HepG2 (cell line): Measurements from ENCODE around the gene DDAH2. TPM values are rescaled to one million over a fixed set of nuclear protein-coding genes. Genes with fewer than 3 reads are reported as not detected.

Experiments used
- ATAC-seq: fragments of 200-7000 bp; cut with Tn5 transposase; 3 replicates; pipeline ENCODE4 v1.9.1; 2020; ENCODE audit warnings: mild to moderate bottlenecking, moderate library complexity
- BruUV-seq: library from RNA; stranded (reverse); fragments of 400-500 nt; replicated peaks from 2 replicates; lab custom pipeline; 2021; lab: Mats Ljungman, UMichigan
- CTCF ChIA-PET: fragments of 300-600 bp; formaldehyde crosslinking; extraction: SDS; loops from one replicate; lab custom pipeline; 2021; ENCODE audit warnings: low total read pairs, inconsistent platforms, low intra/inter-chr PET ratio; lab: Yijun Ruan, JAX
- POLR2A ChIA-PET: fragments of 350-600 bp; sonication (Branson Sonifier 250); formaldehyde crosslinking; loops from one replicate; lab custom pipeline; 2020; ENCODE audit warnings: antibody characterized with exemption, inconsistent platforms; lab: Yijun Ruan, JAX
- DNase-seq: peaks from one replicate; pipeline ENCODE4 v3.0.0-alpha.2; 2015; ENCODE audit warnings: low spot score
- FAIRE-seq: peaks from 3 replicates; lab custom pipeline; 2011; peaks lifted over from hg19 to GRCh38; lab: Jason Lieb, UNC
- H2AFZ ChIP-seq: one replicate; pipeline ENCODE4 v1.6.1; 2011; ENCODE audit warnings: low read length, inconsistent platforms
- H3K27ac ChIP-seq: fragments of 300-600 bp; 3 replicates; pipeline ENCODE4 v1.8.0; 2011; ENCODE audit warnings: mixed run types, mild to moderate bottlenecking, mixed read lengths, low read length, inconsistent platforms; ENCODE audit not compliant: insufficient read depth; ENCODE audit errors: extremely low read length
- H3K27me3 ChIP-seq, 2 experiments: fragments of 200-600 bp in 1 of 2; 2 replicates in 1 of 2; 3 replicates in 1 of 2; pipeline versions ENCODE4 v1.6.0 to v1.8.0; 2011; ENCODE audit warnings: low read length in 2 of 2, mild to moderate bottlenecking in 2 of 2, moderate library complexity in 2 of 2, inconsistent platforms in 1 of 2; ENCODE audit not compliant: insufficient read depth in 2 of 2, control insufficient read depth in 1 of 2
- H3K36me3 ChIP-seq, 2 experiments: fragments of 200-600 bp in 1 of 2; replicated peaks in 1 of 2; 2 replicates in 1 of 2; 3 replicates in 1 of 2; pipeline versions ENCODE4 v1.5.1 to v1.8.0; 2011; ENCODE audit warnings: low read length in 2 of 2, inconsistent platforms in 1 of 2; ENCODE audit not compliant: insufficient read depth in 2 of 2, control insufficient read depth in 1 of 2
- H3K4me1 ChIP-seq: 2 replicates; pipeline ENCODE4 v1.5.1; 2012; ENCODE audit warnings: low read length, inconsistent platforms; ENCODE audit not compliant: insufficient read depth
- H3K4me2 ChIP-seq: 2 replicates; pipeline ENCODE4 v1.6.0; 2011; ENCODE audit warnings: low read depth, low read length, inconsistent platforms
- H3K4me3 ChIP-seq, 3 experiments: fragments of 200-600 bp in 1 of 3; sonication (generic), shearing (Covaris generic) in 1 of 3; replicated peaks in 1 of 3; 2 replicates each; pipeline ENCODE4 v1.5.1; 2011 to 2016; ENCODE audit warnings: low read length in 3 of 3, inconsistent platforms in 2 of 3, low read depth in 2 of 3, mild to moderate bottlenecking in 2 of 3, control low read depth in 1 of 3, mixed read lengths in 1 of 3; ENCODE audit not compliant: insufficient read depth in 1 of 3
- H3K79me2 ChIP-seq: one replicate; pipeline ENCODE4 v1.6.1; 2011; ENCODE audit warnings: low read length, inconsistent platforms; ENCODE audit not compliant: insufficient read depth
- H3K9ac ChIP-seq: 2 replicates; pipeline ENCODE4 v1.6.0; 2011; ENCODE audit warnings: mild to moderate bottlenecking, low read depth, low read length, inconsistent platforms; ENCODE audit not compliant: insufficient read depth
- H3K9me3 ChIP-seq: 2 replicates; pipeline ENCODE4 v1.5.1; 2012; ENCODE audit warnings: mild to moderate bottlenecking, low read length
- H4K20me1 ChIP-seq: 2 replicates; pipeline ENCODE4 v1.6.0; 2011; ENCODE audit warnings: inconsistent platforms, mild to moderate bottlenecking, low read length, moderate library complexity; ENCODE audit not compliant: insufficient read depth
- ETV5 ChIP-seq: IDR thresholded peaks from 2 replicates; pipeline ENCODE4 v1.6.1; 2018; ENCODE audit warnings: missing biosample characterization, missing genetic modification reagents, inconsistent platforms, borderline replicate concordance
- GTF3A ChIP-seq: sonication (generic); formaldehyde crosslinking; conservative IDR thresholded peaks from 2 replicates; pipeline ENCODE4 v1.4.0; 2020; ENCODE audit warnings: mild to moderate bottlenecking, missing genetic modification reagents
- IRX3 ChIP-seq: sonication (generic); formaldehyde crosslinking; IDR thresholded peaks from 2 replicates; pipeline ENCODE4 v1.8.1; 2023; ENCODE audit warnings: mild to moderate bottlenecking, low read depth, missing genetic modification reagents, borderline replicate concordance
- KLF6 ChIP-seq: IDR thresholded peaks from 2 replicates; pipeline ENCODE4 v1.8.0; 2016; ENCODE audit warnings: missing biosample characterization, missing genetic modification reagents
- LCORL ChIP-seq, 2 experiments: fragments of 450-650 bp in 1 of 2; sonication (generic) in 1 of 2; formaldehyde crosslinking in 1 of 2; IDR thresholded peaks; 2 replicates each; pipeline versions ENCODE4 v1.5.0 to v1.6.1; 2017 to 2020; ENCODE audit warnings: antibody characterized with exemption in 1 of 2, missing genetic modification reagents in 1 of 2
- MXD3 ChIP-seq: IDR thresholded peaks from 2 replicates; pipeline ENCODE4 v1.6.1; 2016; ENCODE audit warnings: mild to moderate bottlenecking, missing biosample characterization, missing genetic modification reagents
- PAF1 ChIP-seq: IDR thresholded peaks from 2 replicates; pipeline ENCODE4 v1.6.1; 2016; ENCODE audit warnings: missing genetic modification reagents, missing compliant biosample characterization
- PPARG ChIP-seq: conservative IDR thresholded peaks from 2 replicates; pipeline ENCODE4 v1.6.1; 2016; ENCODE audit warnings: missing biosample characterization, missing genetic modification reagents
- RNF2 ChIP-seq: fragments of 450-650 bp; conservative IDR thresholded peaks from 2 replicates; pipeline ENCODE4 v1.6.1; 2016; ENCODE audit warnings: low read depth
- ZBTB34 ChIP-seq: sonication (generic); formaldehyde crosslinking; IDR thresholded peaks from 2 replicates; pipeline ENCODE4 v1.8.0; 2022; ENCODE audit warnings: mild to moderate bottlenecking, missing genetic modification reagents
- ZBTB38 ChIP-seq: sonication (generic); formaldehyde crosslinking; IDR thresholded peaks from 2 replicates; pipeline ENCODE4 v1.5.1; 2020; ENCODE audit warnings: mild to moderate bottlenecking, missing genetic modification reagents
- ZNF614 ChIP-seq: IDR thresholded peaks from 2 replicates; pipeline ENCODE4 v1.6.1; 2018; ENCODE audit warnings: missing biosample characterization, missing genetic modification reagents, inconsistent platforms, borderline replicate concordance
- ZNF768 ChIP-seq: sonication (generic); formaldehyde crosslinking; IDR thresholded peaks from 2 replicates; pipeline ENCODE4 v1.4.0; 2020; ENCODE audit warnings: missing genetic modification reagents
- ZNF772 ChIP-seq: sonication (generic); formaldehyde crosslinking; IDR thresholded peaks from 2 replicates; pipeline ENCODE4 v1.5.0; 2020; ENCODE audit warnings: mild to moderate bottlenecking, missing genetic modification reagents
- ZNF878 ChIP-seq: sonication (generic); formaldehyde crosslinking; IDR thresholded peaks from 2 replicates; pipeline ENCODE4 v1.8.1; 2023; ENCODE audit warnings: mild to moderate bottlenecking, missing genetic modification reagents, moderate library complexity
- WGBS: methylation state at CpG from one replicate; pipeline ENCODE4 v1.1.6; 2017; ENCODE audit warnings: low lambda C conversion rate; 5-methylcytosine and 5-hydroxymethylcytosine counted together
- in situ Hi-C: cut with HindIII; loops from 2 replicates; pipeline ENCODE4 v1.10.0; 2017; ENCODE audit warnings: low pct_unique_long_range_greater_than_20kb; ENCODE audit not compliant: extremely low pct_ligation_motif_present
- intact Hi-C: fragments of 100-400 bp; cut with micrococcal nuclease; formaldehyde crosslinking; loops from one replicate; pipeline ENCODE4 v1.10.0; 2022; ENCODE audit not compliant: unreplicated experiment
- polyA plus RNA-seq, 8 experiments: library from polyadenylated mRNA; depleted of rRNA in 3 of 8; stranded (reverse) in 7 of 8; unstranded in 1 of 8; fragments of >200 nt; fragmentation: Illumina TruSeq in 4 of 8; extraction: Trizol in 4 of 8; gene quantifications; 2 replicates each; pipeline versions ENCODE4 v1.2.1 to v1.2.3, GENCODE V29; 2011 to 2016; ENCODE audit warnings: low read depth in 4 of 8, missing spikeins in 1 of 8, mixed read lengths in 1 of 8; ENCODE audit not compliant: insufficient read depth in 1 of 8
- total RNA-seq, 5 experiments: library from RNA; depleted of rRNA; stranded (reverse); fragments of >200 nt; fragmentation: Illumina TruSeq; extraction: Trizol; gene quantifications; 2 replicates each; pipeline ENCODE4 v1.2.3, GENCODE V29; 2016; ENCODE audit warnings: low read depth in 1 of 5
- TF ChIP-seq, protein P1 (sequence below): sonication (generic); formaldehyde crosslinking; IDR thresholded peaks from 2 replicates; pipeline ENCODE4 v1.4.0; 2020; ENCODE audit warnings: missing genetic modification reagents; ENCODE audit errors: not compliant biosample characterization

The DDAH2 gene
- total and polyA plus RNA-seq, 2 of the 13 experiments (the other 11 are each of a cell fraction or from before 2014, with no cell fraction given), result 16.4 to 21.1 TPM

DNA sequence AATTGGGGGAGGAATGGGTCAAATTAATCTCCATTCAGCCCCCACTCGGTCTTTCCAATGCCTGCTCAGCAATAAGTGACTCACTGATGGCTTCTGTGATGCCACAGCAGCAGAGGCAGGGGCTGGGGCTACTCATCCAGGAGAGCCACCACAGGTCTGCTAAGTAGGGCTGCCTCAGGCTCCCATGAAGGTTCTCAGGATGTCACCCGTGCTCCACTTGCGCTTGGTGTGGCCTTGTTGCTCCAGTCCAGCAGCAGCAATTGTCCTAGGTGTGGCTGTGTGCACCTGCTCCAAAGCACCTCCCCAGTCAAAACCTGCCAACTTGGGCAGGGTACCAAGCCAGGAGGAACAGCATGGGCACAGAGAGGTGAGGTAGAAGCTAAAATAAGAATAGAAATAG is 6.9 kb downstream of the DDAH2 start:
- no peak for DNase-seq
- Histone ChIP-seq H4K20me1 (no peaks in the 10 kb centered on the region), H3K4me1 (peaks cover 8% of the 10 kb centered on the region), H3K79me2 (no peaks in the 10 kb centered on the region), H3K27me3 (peaks cover 3 to 35% of the 10 kb centered on the region in 2 experiments; a peak in 4 of 5 replicates), H3K36me3 (peaks cover 0 to 2% of the 10 kb centered on the region in 2 experiments; a peak in 2 of 5 replicates), H3K4me2 (no peak overlapping the region), H2AFZ (no peak overlapping the region), H3K4me3 (no peak overlapping the region), H3K9me3 (no peaks in the 10 kb centered on the region), H3K9ac (no peak overlapping the region), H3K27ac (no peak overlapping the region)
- TF ChIP-seq MXD3 (CRISPR knock-in tag) (no peak), ZNF768 (CRISPR knock-in tag) (no peak), RNF2 (no peak), ZNF772 (CRISPR knock-in tag) (no peak), ZBTB34 (CRISPR knock-in tag) (no peak), PPARG (no peak), IRX3 (no peak), ETV5 (CRISPR knock-in tag) (no peak), PAF1 (no peak), ZBTB38 (CRISPR knock-in tag) (no peak), ZNF614 (CRISPR knock-in tag) (no peak), LCORL (IDR thresholded peaks at IDR 0.05) (no peak), LCORL (CRISPR knock-in tag; IDR thresholded peaks at IDR 0.05) (no peak), ZNF878 (no peak), KLF6 (CRISPR knock-in tag) (no peak), GTF3A (CRISPR knock-in tag) (no peak)
- TF ChIP-seq, protein P1, sequence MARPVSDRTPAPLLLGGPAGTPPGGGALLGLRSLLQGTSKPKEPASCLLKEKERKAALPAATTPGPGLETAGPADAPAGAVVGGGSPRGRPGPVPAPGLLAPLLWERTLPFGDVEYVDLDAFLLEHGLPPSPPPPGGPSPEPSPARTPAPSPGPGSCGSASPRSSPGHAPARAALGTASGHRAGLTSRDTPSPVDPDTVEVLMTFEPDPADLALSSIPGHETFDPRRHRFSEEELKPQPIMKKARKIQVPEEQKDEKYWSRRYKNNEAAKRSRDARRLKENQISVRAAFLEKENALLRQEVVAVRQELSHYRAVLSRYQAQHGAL (CRISPR knock-in tag), result no peak
- no peak for ATAC-seq
- in situ Hi-C loops (no loop called here), intact Hi-C loops (no loop called here)
- WGBS, result 63% methylated on average over 3 of the region's 3 CpGs
- POLR2A ChIA-PET, result interaction anchor here (3.4 kb wide), 1 partner anchor 105 kb away, joined by 12 read pairs; the partner anchor contains the start of gene HSPA1B
- FAIRE-seq, result no peak
- no TSS peak for BruUV-seq
- CTCF ChIA-PET, result no interaction called here
